WI38 (cell line): ENCODE results near the gene OPRL1.
"Not testable (repeated sequence)": the region's sequence is repeated elsewhere in the genome, so short reads cannot be mapped to it uniquely, and the experiment has no call there.

Experiments used
- H3K4me3 ChIP-seq: 2 replicates; pipeline ENCODE4 v1.5.1; 2011; ENCODE audit warnings: low read depth, mild to moderate bottlenecking, control low read depth, low read length
- TF ChIP-seq, protein P1 (sequence below): IDR thresholded peaks from 2 replicates; pipeline ENCODE4 v1.5.1; 2012; ENCODE audit warnings: low read depth, mild to moderate bottlenecking, control low read depth, low read length

The OPRL1 gene

DNA sequence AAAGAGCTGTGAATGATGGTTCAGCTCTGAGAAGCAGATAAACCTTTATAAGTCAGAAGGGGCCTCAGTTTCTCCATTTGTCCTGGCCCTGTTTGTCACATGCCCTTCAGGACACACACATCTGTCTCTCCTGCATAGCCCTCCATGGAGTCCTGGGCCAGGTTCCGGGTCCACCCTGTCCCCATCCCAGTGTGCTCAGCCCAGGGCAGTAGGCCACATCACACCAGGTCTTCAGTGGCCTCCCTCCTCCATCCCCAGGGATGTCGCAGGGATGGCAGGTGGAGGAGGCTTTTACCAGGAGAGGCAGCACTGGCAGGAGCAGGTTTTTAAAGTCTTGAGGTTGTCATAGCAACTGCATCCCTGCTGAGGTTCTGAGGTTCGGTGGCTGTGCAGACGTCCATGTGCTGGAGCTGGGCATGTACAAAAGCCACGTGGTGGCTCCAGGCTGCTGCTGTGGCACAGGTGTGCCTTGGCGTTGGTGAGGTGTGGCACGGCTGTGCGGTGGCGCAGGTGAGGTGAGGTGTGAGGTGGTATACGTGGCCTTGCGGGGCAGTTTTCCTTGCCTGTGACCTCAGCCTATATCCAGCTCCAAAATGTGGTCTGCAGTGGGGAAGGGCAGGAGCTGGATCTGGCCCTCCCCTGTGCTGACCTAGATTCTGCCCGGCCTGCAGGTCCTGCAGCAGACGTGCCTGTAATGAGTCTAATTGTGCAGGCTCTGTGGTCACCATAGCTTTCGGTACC, 35.5 kb downstream of the OPRL1 start:
- H3K4me3 ChIP-seq, result no peak overlapping the region
- TF ChIP-seq, protein P1, sequence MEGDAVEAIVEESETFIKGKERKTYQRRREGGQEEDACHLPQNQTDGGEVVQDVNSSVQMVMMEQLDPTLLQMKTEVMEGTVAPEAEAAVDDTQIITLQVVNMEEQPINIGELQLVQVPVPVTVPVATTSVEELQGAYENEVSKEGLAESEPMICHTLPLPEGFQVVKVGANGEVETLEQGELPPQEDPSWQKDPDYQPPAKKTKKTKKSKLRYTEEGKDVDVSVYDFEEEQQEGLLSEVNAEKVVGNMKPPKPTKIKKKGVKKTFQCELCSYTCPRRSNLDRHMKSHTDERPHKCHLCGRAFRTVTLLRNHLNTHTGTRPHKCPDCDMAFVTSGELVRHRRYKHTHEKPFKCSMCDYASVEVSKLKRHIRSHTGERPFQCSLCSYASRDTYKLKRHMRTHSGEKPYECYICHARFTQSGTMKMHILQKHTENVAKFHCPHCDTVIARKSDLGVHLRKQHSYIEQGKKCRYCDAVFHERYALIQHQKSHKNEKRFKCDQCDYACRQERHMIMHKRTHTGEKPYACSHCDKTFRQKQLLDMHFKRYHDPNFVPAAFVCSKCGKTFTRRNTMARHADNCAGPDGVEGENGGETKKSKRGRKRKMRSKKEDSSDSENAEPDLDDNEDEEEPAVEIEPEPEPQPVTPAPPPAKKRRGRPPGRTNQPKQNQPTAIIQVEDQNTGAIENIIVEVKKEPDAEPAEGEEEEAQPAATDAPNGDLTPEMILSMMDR, result no peak

DNA sequence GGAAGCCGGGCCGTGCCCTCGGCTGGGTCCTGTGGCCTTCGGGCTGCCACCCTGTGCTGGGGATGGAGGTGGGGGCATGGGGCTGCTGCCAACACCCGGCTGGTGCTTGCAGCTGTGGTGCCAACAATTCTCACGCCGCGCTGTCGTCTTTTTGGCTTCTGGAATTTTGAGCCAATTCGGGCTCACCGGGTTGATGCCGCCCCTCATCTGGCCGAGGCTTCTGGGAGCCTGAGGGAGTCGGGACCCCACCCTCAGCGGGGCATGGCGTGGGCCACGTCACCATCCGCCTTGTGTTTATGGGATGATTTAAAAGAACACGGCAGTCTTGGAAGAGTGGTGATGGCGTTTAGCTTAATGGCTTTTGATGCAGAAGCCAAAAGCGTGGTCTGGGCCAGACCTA, 36.1 kb downstream of the OPRL1 start:
- H3K4me3 ChIP-seq, result no peak overlapping the region
- TF ChIP-seq, protein P1, result no peak

DNA sequence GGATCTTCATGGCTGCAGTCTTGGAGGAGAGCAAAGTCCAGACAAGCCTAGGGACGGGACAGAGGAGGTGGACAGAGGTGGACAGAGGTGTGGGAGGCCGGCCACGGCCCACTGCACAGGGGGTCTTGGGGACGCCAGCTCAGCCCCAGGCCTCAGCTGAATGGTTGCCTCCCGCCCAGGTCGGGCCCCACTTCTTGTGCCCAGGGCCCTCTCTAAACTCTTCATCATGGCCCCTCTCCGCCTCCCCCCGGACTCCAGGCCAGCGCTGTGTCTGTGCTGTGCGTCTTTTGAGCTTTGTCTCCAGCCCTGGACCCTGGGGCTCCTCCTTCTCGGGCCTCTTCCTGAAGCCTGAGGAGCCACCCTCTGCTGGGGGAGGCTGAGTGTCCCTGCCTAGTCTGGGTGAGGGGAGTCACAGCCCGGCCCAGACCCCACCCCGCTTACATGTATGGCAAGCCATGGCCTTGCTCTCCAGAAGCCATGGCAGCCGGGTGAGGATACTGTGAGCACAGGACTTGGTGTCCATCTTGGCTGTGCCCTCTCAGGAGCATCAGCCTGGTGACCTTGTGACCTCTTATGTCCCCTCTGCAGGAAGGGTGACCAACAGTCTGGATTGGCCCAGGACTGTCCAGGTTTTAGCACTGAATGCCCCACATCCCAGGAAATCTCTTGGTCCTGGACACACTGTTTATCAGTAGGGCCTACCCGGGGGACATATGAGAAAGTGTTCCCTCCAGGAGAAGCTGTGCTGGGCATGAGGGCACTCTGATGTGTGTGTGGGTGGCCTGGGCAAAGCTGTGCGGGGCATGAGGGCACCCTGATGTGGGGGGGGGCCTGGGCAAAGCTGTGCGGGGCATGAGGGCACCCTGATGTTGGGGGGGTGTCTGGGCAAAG, 36.9 kb downstream of the OPRL1 start:
- TF ChIP-seq, protein P1, result no peak
- no peak overlapping the region for H3K4me3 ChIP-seq

DNA sequence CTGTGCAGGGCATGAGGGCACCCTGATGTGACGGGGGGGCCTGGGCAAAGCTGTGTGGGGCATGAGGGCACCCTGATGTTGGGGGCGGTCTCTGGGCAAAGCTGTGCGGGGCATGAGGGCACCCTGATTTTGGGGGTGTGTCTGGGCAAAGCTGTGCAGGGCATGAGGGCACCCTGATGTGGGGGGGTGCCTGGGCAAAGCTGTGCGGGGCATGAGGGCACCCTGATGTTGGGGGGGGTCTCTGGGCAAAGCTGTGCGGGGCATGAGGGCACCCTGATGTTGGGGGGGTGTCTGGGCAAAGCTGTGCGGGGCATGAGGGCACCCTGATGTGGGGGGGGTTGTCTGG, 37.5 kb downstream of the OPRL1 start:
- H3K4me3 ChIP-seq, result not testable (repeated sequence)

DNA sequence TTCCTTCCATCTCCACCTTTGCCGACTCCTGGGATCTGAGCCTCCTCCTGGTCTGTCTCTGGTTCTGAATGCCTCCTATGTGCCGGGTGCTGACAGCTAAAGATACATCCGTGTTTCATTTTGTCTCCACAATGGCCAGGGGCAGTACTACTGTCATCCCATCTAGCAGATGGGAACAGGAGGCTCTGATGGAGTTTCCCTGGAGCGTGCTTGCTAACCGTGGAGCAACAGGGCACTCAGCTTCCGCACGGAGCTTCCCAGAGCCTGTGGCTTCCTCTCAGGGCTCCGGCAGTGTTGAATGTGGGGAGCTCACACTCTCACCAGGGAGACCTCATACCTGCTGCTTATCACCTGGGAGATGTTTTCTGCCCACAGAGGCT, 39.4 kb downstream of the OPRL1 start:
- no peak overlapping the region for H3K4me3 ChIP-seq
- TF ChIP-seq, protein P1, result no peak

DNA sequence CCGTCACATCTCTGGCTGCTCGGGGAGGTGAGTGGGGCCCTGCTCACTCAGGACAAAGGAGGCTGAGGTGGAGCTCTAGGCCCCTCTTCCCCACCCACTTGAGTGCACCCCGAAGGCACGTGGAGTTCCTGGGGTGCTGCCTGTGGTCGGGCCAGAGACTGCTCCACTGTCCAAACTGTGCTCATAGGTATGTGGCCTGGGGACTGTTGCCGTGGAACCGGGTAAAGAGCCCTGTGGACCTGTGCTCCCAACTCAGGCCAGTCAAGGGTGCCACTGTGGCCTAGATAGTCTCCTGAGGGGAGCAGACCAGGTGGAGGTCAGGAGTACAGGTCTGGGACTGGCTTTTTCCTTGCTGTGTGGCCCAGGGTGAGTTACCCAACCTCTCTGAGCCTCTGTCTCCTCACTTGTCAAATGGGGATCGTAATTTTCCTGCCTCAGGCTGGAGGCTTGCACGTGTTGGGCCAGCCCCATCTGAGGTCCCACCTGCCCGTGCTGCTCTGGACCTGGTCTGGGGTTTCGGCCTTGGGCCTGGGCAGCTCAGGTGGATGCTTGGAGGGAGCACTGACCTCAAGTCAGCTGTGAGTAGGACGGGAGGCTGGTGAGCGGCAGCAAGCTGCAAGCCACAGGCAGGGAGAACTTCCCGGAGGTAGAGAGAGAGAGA, 39.9 kb downstream of the OPRL1 start:
- no peak overlapping the region for H3K4me3 ChIP-seq
- TF ChIP-seq, protein P1, result no peak

DNA sequence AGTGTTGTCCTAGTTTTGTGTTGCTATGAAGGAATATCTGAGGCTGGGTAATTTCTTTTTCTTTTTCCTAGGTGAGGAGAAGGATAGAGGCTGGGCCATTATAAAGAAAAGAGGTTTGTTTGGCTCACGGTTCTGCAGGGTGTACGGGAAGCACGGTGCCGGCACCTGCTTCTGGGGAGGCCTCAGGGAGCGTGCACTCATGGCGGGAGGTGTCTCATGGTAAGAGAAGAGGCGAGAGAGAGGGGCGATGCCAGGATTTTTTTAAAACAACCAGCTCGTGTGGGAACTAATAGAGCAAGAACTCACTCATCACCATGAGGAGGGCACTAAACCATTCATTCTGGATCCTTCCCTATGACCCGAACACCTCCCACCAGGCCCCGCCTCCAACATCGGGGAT, 41.7 kb downstream of the OPRL1 start:
- TF ChIP-seq, protein P1, result no peak
- no peak overlapping the region for H3K4me3 ChIP-seq

DNA sequence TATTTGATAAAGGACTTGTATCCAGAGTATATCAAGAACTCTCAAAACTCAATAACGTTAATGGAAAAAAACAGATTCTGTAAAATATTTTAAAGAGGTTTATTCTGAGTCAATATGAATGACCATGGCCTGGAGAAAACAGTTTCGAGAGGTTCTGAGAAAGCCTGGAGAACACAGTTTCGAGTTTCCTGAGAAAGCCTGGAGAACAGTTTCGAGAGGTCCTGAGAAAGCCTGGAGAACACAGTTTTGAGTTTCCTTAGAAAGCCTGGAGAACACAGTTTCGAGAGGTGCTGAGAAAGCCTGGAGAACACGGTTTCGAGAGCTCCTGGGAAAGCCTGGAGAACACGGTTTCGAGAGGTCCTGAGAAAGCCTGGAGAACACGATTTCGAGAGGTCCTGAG, 43.0 kb downstream of the OPRL1 start:
- not testable (repeated sequence) for H3K4me3 ChIP-seq

DNA sequence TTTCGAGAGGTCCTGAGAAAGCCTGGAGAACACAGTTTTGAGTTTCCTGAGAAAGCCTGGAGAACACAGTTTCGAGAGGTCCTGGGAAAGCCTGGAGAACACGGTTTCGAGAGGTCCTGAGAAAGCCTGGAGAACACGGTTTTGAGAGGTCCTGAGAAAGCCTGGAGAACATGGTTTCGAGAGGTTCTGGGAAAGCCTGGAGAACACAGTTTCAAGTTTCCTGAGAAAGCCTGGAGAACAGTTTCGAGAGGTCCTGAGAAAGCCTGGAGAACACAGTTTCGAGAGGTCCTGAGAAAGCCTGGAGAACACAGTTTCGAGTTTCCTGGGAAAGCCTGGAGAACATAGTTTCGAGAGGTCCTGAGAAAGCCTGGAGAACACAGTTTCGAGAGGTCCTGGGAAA, 43.6 kb downstream of the OPRL1 start:
- H3K4me3 ChIP-seq, result not testable (repeated sequence)
